GM21423 (cell line): ENCODE measurements around the gene DNAJC15.
"Not testable (repeated sequence)": the region's sequence is repeated elsewhere in the genome, so short reads cannot be mapped to it uniquely, and the experiment has no call there.

Experiments used
- ATAC-seq: cut with Tn5 transposase; IDR thresholded peaks from one replicate; pipeline ENCODE4 v1.9.1; 2021; ENCODE audit warnings: mild to moderate bottlenecking, moderate library complexity; ENCODE audit not compliant: unreplicated experiment

DNAJC15 gene

DNA sequence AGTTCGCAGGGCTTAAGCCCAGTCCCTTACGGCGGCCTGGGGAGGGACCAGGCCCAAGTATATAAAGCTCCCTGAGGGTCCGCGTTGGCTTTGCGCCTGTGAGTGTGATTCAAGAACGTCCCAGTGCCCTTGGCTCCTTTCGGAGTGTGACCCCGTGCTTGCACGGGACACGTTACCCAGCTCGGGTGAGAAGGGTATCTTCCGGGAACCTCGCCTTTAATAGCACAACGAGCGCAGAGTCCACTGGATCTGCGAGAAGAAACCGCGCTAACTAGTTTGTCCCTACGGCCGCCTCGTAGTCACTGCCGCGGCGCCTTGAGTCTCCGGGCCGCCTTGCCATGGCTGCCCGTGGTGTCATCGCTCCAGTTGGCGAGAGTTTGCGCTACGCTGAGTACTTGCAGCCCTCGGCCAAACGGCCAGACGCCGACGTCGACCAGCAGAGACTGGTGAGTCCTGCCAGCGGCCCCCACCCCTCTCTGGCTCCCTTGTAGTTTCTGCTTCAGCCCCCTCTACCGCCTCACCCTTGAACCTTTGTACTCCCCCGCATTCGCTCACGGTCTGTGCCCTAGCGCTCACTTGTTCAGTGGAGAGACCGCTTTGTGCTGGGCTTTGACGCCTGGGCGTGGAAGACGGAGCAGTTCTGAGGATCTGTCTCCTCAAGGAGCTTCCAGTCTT lies at the start of gene DNAJC15:
DNAJC15 (plus strand) TSS at position 298 of the 675 bp plus-strand sequence; CDS start at position 339, 41 bp downstream.
- peak; percentile 76 for ATAC-seq

- no peak for ATAC-seq
These were observed 47.3 kb upstream of the DNAJC15 start for GRCh38 chr13:42976066-42976465.

DNA sequence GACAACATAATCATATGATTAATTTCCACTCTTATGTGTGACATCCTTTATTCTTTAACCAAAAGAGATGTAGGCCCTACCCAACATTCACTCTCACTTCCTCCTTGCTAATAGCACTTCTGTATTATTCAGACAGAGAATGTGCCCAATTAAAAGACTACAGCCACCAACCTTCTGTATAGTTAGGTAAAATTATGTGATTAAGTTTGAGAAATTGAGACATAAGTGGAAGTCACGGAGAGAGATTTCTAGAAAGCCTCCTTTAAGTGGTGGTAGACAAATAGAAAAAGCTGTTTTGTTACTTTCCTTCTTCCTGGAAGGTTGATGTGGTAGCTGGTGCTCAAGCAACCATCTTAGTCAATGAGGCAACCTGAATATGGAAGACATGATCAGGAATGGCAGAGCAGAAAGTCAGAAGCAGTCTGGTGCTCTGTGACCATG lies 46.1 kb upstream of the DNAJC15 start:
- peak; percentile 64 for ATAC-seq

GRCh38 chr13:42981317-42981716 lies 42.1 kb upstream of the DNAJC15 start:
- ATAC-seq: no peak

DNA sequence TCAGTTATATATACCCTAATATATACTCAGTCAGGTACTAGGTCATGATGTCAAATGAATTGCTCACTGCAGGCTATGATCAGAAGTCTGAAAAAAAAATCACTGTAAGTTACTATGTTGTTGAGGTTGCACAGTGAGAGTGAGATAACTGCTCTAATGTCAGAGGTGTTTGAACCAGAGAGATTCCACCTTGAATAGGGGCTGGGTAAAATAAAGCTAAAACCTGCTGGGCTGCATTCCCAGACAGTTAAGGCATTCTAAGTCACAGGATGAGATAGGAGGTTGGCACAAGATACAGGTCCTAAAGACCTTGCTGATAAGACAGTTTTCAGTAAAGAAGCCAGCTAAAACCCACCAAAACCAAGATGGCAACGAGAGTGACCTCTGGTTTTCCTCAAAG lies 41.5 kb upstream of the DNAJC15 start:
- ATAC-seq: no peak

DNA sequence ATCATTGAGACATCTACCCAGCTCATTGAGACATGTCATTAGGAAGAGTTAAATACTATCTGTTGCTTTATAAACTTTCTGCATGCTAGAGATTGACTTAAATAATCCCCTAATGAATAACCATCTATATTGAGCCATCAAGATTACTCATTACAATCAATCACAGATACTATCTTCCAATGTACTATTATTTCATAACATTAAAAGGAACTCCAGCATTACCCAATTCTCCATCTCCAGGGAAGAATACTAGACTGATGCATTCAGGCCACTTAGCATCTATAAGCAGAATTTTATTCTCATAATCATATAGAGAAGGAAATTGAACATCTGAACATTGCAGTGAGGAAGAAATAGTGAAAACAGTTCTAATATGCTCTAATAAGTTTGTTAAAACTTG lies 39.4 kb upstream of the DNAJC15 start:
- no peak for ATAC-seq

GRCh38 chr13:42984691-42985090 lies 38.7 kb upstream of the DNAJC15 start:
- ATAC-seq: no peak

- ATAC-seq: no peak
These were observed 37.8 kb upstream of the DNAJC15 start for GRCh38 chr13:42985312-42986175.

DNA sequence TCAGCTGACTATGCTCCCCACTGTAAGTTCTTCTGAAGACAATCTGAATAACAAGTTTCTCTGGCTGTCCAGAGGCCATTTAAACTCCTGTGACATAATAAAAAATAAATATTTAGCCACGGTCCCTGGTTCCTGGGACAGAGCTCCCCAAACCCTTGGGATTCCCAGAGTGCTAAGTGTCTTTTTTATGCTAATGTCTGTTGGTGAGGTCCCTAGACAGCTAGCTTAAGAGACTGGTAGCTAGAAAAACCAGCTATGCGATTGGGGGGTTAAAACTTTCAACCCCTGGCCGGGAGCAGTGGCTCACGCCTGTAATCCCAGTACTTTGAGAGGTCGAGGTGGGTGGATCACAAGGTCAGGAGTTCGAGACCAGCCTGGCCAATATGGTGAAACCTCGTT lies 37.2 kb upstream of the DNAJC15 start:
- ATAC-seq: no peak

- no peak for ATAC-seq
These were observed 32.8 kb upstream of the DNAJC15 start for GRCh38 chr13:42990291-42991232.

- ATAC-seq: not testable (repeated sequence)
These were observed 32.0 kb upstream of the DNAJC15 start for GRCh38 chr13:42991233-42991897.

GRCh38 chr13:42991898-42992763 lies 31.3 kb upstream of the DNAJC15 start, which contains the start of gene EPSTI1:
Gene EPSTI1 (minus strand): TSS chr13:42992241. CDS start chr13:42992165, 76 bp downstream.
- peak; percentile 70 for ATAC-seq

- ATAC-seq: no peak
These were observed 30.6 kb upstream of the DNAJC15 start for GRCh38 chr13:42992764-42993122.

- ATAC-seq: no peak
These were observed 28.5 kb upstream of the DNAJC15 start for GRCh38 chr13:42994878-42995277.

DNA sequence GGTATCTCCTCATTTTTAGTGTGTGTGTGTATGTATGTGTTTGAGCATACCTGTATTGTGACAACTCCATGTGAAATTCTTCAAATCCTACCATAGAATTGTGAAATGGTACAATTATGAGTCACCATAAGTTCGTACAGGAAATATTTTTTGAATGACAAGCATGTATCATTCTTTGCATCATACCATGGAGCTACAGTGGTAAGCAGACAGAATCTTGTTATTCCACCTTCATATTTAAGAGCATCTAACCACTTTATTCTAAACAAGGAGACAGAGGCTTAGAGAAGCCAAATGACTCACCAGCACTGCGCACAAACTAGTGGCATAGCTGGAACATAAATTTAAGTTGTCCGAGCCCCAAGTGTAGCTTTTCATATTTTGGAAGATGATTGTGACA lies 26.8 kb upstream of the DNAJC15 start:
- ATAC-seq: no peak

- peak; percentile 44 for ATAC-seq
These were observed 26.0 kb upstream of the DNAJC15 start for GRCh38 chr13:42997381-42997780.

DNA sequence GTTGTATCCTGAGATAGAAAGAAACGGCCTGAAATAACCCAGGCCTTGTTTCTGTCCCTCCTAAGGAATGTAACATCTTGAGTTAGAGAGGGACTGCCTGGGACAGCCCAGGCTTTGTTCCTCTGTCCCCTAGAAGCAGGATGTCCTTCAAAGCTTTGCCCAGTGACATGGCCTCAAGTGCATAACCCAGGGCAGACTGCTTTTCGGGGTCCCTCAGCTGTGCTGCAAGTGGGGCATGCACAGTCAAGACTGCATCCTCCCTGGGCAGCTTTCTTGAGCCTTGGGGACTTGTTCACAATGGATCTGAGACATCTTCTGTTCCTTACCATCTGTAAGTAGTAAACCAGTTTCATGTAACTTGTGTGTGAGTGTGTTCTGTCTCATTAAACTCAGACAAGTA lies 23.9 kb upstream of the DNAJC15 start:
- no peak for ATAC-seq

GRCh38 chr13:43000676-43001075 lies 22.7 kb upstream of the DNAJC15 start:
- no peak for ATAC-seq

DNA sequence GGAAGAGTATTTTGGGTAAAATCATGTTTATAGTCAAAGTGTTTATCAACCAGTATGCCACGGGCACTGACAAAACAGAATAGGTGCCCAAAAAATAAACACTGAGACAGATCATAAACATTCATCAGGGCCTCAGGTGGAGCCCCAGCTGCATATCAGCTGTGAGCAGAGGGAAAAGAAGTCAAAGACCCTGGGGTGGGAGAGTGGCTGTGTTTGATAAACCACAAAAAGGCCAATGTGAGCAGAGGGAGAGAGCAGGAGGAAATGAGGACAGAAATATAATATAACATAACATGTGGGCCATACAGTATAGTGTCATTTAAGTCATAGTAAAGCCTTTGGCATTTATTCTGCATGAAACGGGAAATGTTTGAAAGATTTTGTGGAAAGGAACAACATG lies 21.4 kb upstream of the DNAJC15 start:
- no peak for ATAC-seq
